ENCODE results near the gene RHBDF2. TPM values are rescaled to one million over a fixed set of nuclear protein-coding genes. Genes with fewer than 3 reads are reported as not detected.
"Not testable (repeated sequence)": the region's sequence is repeated elsewhere in the genome, so short reads cannot be mapped to it uniquely, and the experiment has no call there.

Gene RHBDF2
- total RNA-seq, 4 donors from 2014 or later = 11.3 to 47.4 (median 23.2) TPM

DNA sequence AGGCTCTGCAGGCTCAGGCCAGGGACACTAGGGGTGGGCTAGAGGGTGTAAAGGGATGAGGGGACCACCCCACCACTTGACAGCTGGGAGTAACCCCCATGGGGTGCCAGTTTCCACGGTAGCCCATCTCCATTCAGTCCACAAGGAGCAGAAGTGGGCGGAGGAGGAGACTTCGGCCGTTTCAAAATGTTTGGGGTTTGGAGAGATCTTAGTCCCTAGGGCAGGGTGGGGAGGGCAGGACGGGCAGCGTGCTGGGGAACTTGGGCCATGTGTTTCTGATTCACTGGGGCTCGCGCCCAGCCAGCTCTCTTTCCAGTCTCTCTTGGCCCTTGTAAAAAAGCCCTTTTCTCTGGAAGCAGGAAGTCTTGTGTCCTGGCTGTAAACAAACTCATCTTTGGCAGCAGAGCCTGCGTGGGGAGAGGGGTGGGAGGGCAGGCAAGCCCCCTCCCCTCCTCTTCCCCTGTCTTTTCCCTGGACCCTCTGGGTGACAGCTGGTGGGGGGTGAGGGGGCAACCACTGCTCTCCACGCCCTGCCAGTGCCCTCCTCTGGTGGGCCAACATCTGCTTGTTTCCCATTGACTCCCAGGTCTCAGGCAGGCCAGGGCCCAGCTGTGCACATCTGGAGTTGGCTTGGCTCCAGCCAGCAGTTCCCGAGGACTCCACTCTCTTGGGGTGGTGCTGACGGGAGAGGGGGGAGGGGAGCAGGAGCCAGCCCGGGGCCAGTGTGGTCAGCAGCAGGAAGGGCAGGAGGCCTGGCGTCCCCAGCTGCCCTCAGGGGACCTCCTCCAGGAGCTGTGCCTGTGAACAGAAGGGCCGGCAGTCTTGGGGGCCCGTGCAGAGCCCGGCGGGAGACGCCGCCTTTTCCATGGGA is 28.2 kb upstream of the RHBDF2 start:
- peaks cover 19 to 73% (median 48%) of the 10 kb centered on the region in 4 donors for H3K4me1 ChIP-seq
- no peaks in the 10 kb centered on the region for H3K27me3 ChIP-seq
- no peaks in the 10 kb centered on the region for H3K9me3 ChIP-seq
- H3K27ac ChIP-seq = peak overlapping the region; percentile 76 to 86 (median 83)
- in situ Hi-C loops (cut with MboI; ENCODE audit: low pct_ligation_motif_present in 1 of 4, low pct_unique_long_range_greater_than_20kb in 1 of 4, low sequenced_read_pairs in 3 of 4) = loop anchor here in 2 of 4 donors (10.0 to 25.0 kb wide), 2 partner anchors 95 to 183 kb away; partner anchors contain the start of gene MXRA7 (in 1 of the 2)
- H3K4me3 ChIP-seq = no peak overlapping the region
- TF ChIP-seq EP300 (IDR thresholded peaks at IDR 0.05; ENCODE audit: low read depth) (no peak), POLR2AphosphoS5 (IDR thresholded peaks at IDR 0.05) (peak in 2 of 3 donors; percentile 53 to 76)
- DNase-seq = peak; percentile 72
- intact Hi-C loops (cut with DNase I; ENCODE audit: low total_unique reads) = no loop called here
- 41% methylated on average over 20 of the region's 20 CpGs; no CpG with 5 or more reads in 1 of the 2 donors for WGBS, 2 donors (ENCODE audit: low coverage in 1 of 2)
- H3K36me3 ChIP-seq = no peaks in the 10 kb centered on the region

DNA sequence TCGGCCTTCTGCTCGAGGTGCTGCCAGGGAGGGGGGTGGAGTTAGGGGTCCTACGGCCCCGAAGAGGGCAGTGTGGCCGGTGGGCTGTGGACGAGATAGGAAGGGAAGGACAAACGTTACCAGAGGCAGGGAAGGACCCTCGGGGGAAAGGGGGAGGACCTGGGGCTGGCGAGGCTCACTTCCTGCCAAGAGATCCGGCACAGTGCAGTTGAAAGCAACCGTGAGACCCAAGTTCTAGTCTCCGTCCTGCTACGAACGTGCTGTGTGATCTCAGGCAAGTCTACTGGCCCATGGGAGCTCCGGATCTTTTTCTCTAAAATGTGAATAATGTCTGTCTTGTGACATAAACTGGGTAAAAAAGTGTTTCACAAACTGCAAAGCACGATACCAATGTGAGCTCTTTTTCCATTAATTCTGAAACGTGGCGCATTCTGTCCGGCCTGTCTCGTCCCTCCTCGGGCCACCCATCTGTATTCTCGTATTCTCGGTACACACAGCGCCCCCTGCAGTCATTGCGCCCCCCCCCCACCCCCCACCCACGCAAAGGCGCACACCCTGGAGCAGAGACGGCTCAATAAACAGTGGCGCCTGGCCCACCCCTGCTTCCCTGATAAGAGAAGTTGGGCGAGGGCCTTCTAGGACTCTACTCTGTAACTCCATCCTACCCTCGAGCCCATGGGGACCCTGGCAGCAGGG is 27.5 kb upstream of the RHBDF2 start:
- DNase-seq = no peak
- in situ Hi-C loops (cut with MboI; ENCODE audit: low pct_ligation_motif_present in 1 of 4, low pct_unique_long_range_greater_than_20kb in 1 of 4, low sequenced_read_pairs in 3 of 4) = loop anchor here in 2 of 4 donors (10.0 to 25.0 kb wide), 2 partner anchors 96 to 184 kb away; partner anchors contain the start of gene MXRA7 (in 1 of the 2)
- no peaks in the 10 kb centered on the region for H3K27me3 ChIP-seq
- peaks cover 19 to 74% (median 50%) of the 10 kb centered on the region in 4 donors for H3K4me1 ChIP-seq
- H3K27ac ChIP-seq = peak overlapping the region; percentile 76 to 86 (median 83)
- no peaks in the 10 kb centered on the region for H3K9me3 ChIP-seq
- TF ChIP-seq EP300 (IDR thresholded peaks at IDR 0.05; ENCODE audit: low read depth) (no peak), CTCF (IDR thresholded peaks at IDR 0.05) (peak in 1 of 5 experiments; percentile 14)
- H3K4me3 ChIP-seq = peak overlapping the region in 2 of 4 donors; percentile 13
- H3K36me3 ChIP-seq = no peaks in the 10 kb centered on the region
- intact Hi-C loops (cut with DNase I; ENCODE audit: low total_unique reads) = no loop called here
- WGBS, 2 donors (ENCODE audit: low coverage in 1 of 2) = 50 to 87% methylated on average over 3 to 31 of the region's 31 CpGs

- 70% methylated on average over 15 of the region's 15 CpGs; no CpG with 5 or more reads in 1 of the 2 donors for WGBS, 2 donors (ENCODE audit: low coverage in 1 of 2)
- Histone ChIP-seq H3K4me3 (peak overlapping the region in 2 of 4 donors; percentile 13), H3K27ac (peak overlapping the region; percentile 76 to 86 (median 83)), H3K36me3 (no peaks in the 10 kb centered on the region), H3K27me3 (no peaks in the 10 kb centered on the region), H3K4me1 (peaks cover 19 to 73% (median 54%) of the 10 kb centered on the region in 4 donors), H3K9me3 (no peaks in the 10 kb centered on the region)
- TF ChIP-seq CTCF (IDR thresholded peaks at IDR 0.05) (no peak), POLR2A (IDR thresholded peaks at IDR 0.05) (no peak), POLR2AphosphoS5 (IDR thresholded peaks at IDR 0.05) (no peak), EP300 (IDR thresholded peaks at IDR 0.05; ENCODE audit: low read depth) (no peak)
- in situ Hi-C loops (cut with MboI; ENCODE audit: low pct_ligation_motif_present in 1 of 4, low pct_unique_long_range_greater_than_20kb in 1 of 4, low sequenced_read_pairs in 3 of 4) (loop anchor here in 2 of 4 donors (10.0 to 25.0 kb wide), 2 partner anchors 97 to 184 kb away; partner anchors contain the start of gene MXRA7 (in 1 of the 2)), intact Hi-C loops (cut with DNase I; ENCODE audit: low total_unique reads) (no loop called here)
- no peak for DNase-seq
Measured at GRCh38 chr17:76528156-76528527, 26.9 kb upstream of the RHBDF2 start.

DNA sequence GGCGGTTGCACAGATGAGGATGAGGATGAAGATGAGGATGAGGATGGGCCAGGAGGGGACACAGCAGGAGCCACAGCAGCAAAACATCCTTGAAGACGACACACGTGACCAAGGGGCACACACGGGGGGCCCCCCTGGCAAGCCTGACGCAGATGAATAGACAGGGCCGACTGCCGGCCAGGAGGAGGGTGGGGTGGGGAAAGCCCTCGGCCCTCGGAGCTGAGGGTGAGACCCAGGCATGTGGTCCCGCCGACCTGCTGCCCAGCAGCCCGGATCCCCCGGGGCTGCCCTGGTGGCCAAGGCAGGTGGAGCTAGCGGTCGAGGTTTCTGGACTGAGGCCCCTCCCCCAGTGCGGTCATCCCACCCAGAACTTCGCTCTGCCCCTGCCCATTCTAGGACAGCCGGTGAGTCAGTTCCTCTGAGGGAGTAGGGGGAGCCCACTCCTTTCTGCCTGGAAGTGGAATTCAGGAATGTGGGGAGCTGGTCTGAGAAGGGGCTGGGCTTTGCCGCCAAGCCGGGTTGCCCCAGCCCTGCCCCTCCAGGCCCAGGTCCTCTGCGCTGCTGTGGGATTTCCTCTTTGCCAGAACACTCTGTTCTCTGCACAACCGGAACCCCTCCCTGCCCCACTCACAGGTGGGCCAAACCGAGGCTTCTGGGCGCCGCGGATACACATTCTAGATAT is 26.3 kb upstream of the RHBDF2 start:
- intact Hi-C loops (cut with DNase I; ENCODE audit: low total_unique reads) (no loop called here), in situ Hi-C loops (cut with MboI; ENCODE audit: low pct_ligation_motif_present in 1 of 4, low pct_unique_long_range_greater_than_20kb in 1 of 4, low sequenced_read_pairs in 3 of 4) (loop anchor here in 2 of 4 donors (10.0 to 25.0 kb wide), 2 partner anchors 97 to 185 kb away; partner anchors contain the start of gene MXRA7 (in 1 of the 2))
- no peaks in the 10 kb centered on the region for H3K9me3 ChIP-seq
- peak overlapping the region in 1 of 4 donors; percentile 13 for H3K4me3 ChIP-seq
- TF ChIP-seq POLR2AphosphoS5 (IDR thresholded peaks at IDR 0.05) (peak; percentile 21 to 41 (median 28)), CTCF (IDR thresholded peaks at IDR 0.05) (peak in 2 of 5 experiments; percentile 25 to 29), POLR2A (IDR thresholded peaks at IDR 0.05) (peak; percentile 27), EP300 (IDR thresholded peaks at IDR 0.05; ENCODE audit: low read depth) (peak; percentile 28)
- 41 to 50% methylated on average over 15 to 26 of the region's 26 CpGs for WGBS, 2 donors (ENCODE audit: low coverage in 1 of 2)
- peaks cover 19 to 71% (median 48%) of the 10 kb centered on the region in 4 donors for H3K4me1 ChIP-seq
- H3K27me3 ChIP-seq = peaks cover 4% of the 10 kb centered on the region
- no peaks in the 10 kb centered on the region for H3K36me3 ChIP-seq
- peak; percentile 77 for DNase-seq
- H3K27ac ChIP-seq = peak overlapping the region; percentile 76 to 86 (median 83)

- Histone ChIP-seq H3K27ac (peak overlapping the region; percentile 76 to 86 (median 83)), H3K4me1 (peaks cover 19 to 70% (median 48%) of the 10 kb centered on the region in 4 donors)
- 44 to 77% methylated on average over 6 to 9 of the region's 9 CpGs for WGBS, 2 donors (ENCODE audit: low coverage in 1 of 2)
- intact Hi-C loops (cut with DNase I; ENCODE audit: low total_unique reads); H3K9me3 ChIP-seq; H3K36me3 ChIP-seq; H3K27me3 ChIP-seq; H3K4me3 ChIP-seq; DNase-seq: not testable (repeated sequence)
- in situ Hi-C loops (cut with MboI; ENCODE audit: low pct_ligation_motif_present in 1 of 4, low pct_unique_long_range_greater_than_20kb in 1 of 4, low sequenced_read_pairs in 3 of 4) = loop anchor here in 2 of 4 donors (10.0 to 25.0 kb wide), 2 partner anchors 98 to 185 kb away; partner anchors contain the start of gene MXRA7 (in 1 of the 2)
Measured at GRCh38 chr17:76527016-76527415, 25.8 kb upstream of the RHBDF2 start.

DNA sequence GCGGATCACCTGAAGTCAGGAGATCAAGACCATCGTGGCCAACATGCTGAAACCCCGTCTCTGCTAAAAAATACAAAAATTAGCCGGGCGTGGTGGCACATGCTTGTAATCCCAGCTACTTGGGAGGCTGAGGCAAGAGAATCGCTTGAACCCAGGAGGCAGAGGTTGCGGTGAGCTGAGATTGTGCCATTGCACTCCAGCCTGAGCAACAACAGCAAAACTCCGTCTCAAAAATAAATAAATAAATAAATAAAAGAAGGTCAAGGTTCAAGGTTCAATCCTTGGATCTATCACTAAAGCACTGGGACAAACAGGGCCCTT is 24.2 kb upstream of the RHBDF2 start:
- in situ Hi-C loops (cut with MboI; ENCODE audit: low pct_ligation_motif_present in 1 of 4, low pct_unique_long_range_greater_than_20kb in 1 of 4, low sequenced_read_pairs in 3 of 4) (loop anchor here in 2 of 4 donors (10.0 to 25.0 kb wide), 2 partner anchors 99 to 187 kb away; partner anchors contain the start of gene MXRA7 (in 1 of the 2)), intact Hi-C loops (cut with DNase I; ENCODE audit: low total_unique reads) (loop anchor here (2.0 kb wide), 1 partner anchor 99 kb away; no protein-coding TSS in a partner anchor)
- 68 to 80% methylated on average over 3 to 8 of the region's 8 CpGs for WGBS, 2 donors (ENCODE audit: low coverage in 1 of 2)
- Histone ChIP-seq H3K27ac (peak overlapping the region in 1 of 4 donors; percentile 53), H3K4me1 (peaks cover 19 to 58% (median 41%) of the 10 kb centered on the region in 4 donors), H3K27me3 (peaks cover 13% of the 10 kb centered on the region)
- H3K4me3 ChIP-seq, H3K36me3 ChIP-seq, DNase-seq, H3K9me3 ChIP-seq: not testable (repeated sequence)
